ENCODE measurements around the gene RAD51B.
A peak's percentile ranks its signal among the peaks of the same experiment; 100 is the strongest.

Gene RAD51B

DNA sequence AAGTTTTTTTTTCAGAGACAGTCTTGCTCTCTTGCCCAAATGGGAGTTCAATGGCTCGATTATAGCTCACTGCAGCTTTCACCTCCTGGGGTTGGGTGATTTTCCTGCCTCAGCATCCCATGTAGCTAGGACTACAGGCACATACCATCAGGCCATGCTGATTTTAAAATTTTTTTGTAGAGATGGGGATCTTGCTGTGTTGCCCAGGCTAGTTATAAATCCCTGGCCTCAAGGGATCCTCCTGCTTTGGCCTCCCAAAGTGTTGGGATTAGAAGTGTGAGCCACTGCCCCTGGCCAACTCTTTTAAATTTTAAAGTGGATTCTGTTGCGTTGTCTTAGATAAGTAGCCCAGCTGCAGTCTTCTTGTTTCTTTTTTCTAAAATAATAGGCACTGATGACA, 115.8 kb downstream of the RAD51B start:
- no peak for DNase-seq (ENCODE audit: low spot score)
- TF ChIP-seq, protein P1, sequence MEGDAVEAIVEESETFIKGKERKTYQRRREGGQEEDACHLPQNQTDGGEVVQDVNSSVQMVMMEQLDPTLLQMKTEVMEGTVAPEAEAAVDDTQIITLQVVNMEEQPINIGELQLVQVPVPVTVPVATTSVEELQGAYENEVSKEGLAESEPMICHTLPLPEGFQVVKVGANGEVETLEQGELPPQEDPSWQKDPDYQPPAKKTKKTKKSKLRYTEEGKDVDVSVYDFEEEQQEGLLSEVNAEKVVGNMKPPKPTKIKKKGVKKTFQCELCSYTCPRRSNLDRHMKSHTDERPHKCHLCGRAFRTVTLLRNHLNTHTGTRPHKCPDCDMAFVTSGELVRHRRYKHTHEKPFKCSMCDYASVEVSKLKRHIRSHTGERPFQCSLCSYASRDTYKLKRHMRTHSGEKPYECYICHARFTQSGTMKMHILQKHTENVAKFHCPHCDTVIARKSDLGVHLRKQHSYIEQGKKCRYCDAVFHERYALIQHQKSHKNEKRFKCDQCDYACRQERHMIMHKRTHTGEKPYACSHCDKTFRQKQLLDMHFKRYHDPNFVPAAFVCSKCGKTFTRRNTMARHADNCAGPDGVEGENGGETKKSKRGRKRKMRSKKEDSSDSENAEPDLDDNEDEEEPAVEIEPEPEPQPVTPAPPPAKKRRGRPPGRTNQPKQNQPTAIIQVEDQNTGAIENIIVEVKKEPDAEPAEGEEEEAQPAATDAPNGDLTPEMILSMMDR (IDR thresholded peaks at IDR 0.05; ENCODE audit: extremely low read depth, missing control alignments) = no peak

GRCh38 chr14:67938071-67938470, 118.5 kb downstream of the RAD51B start:
- DNase-seq (ENCODE audit: low spot score) = no peak
- TF ChIP-seq, protein P1 (IDR thresholded peaks at IDR 0.05; ENCODE audit: extremely low read depth, missing control alignments) = no peak

GRCh38 chr14:67940486-67941455, 121.2 kb downstream of the RAD51B start:
- DNase-seq (ENCODE audit: low spot score) = no peak

GRCh38 chr14:67941456-67942018, 122.0 kb downstream of the RAD51B start:
- DNase-seq (ENCODE audit: low spot score) = no peak

More at GRCh38 chr14:67940486-67941455, 121.2 kb downstream of the RAD51B start:
- TF ChIP-seq, protein P1 (IDR thresholded peaks at IDR 0.05; ENCODE audit: extremely low read depth, missing control alignments) = no peak

GRCh38 chr14:67942080-67942710, 122.6 kb downstream of the RAD51B start:
- DNase-seq (ENCODE audit: low spot score) = no peak
- TF ChIP-seq, protein P1 (IDR thresholded peaks at IDR 0.05; ENCODE audit: extremely low read depth, missing control alignments) = no peak

More at GRCh38 chr14:67941456-67942018, 122.0 kb downstream of the RAD51B start:
- TF ChIP-seq, protein P1 (IDR thresholded peaks at IDR 0.05; ENCODE audit: extremely low read depth, missing control alignments) = no peak

DNA sequence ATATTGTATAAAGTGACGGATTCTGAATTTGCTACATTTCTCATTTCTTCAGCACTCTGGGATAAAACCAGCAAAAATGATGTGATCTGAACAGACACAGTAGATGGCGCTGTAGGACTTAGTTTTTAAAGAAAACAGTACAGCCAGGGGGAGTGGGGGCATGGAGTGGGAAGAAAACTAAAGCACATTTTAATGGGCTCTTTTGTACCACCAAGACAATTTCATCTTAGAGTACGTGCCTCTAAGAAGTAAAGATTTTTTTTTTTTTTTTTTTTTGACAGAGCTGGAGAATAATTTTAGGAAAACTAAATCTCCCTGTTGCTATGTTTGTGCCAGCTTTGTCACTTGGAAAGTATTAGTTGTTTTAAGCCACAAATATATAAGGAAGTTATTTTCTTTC, 124.4 kb downstream of the RAD51B start:
- DNase-seq (ENCODE audit: low spot score) = peak; percentile 39
- TF ChIP-seq, protein P1 (IDR thresholded peaks at IDR 0.05; ENCODE audit: extremely low read depth, missing control alignments) = peak; percentile 58

DNA sequence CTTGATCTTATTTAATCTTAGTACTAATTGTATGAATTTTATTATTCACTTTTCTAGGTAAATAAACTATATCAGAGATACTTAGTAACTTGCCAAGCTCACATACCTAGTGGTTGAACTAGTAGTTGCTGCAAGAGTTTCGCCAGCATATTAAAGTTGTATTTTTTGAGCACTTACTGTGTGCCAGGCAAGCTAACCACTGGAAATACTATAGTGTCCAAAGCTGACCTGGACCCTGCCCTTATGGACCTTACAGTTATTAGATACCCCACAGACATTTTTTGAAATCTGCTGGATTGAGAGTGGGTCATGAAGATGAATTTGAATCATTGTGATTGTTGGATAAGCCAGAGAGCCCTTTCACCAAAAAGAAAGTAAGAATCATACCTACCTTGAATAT, 125.0 kb downstream of the RAD51B start:
- DNase-seq (ENCODE audit: low spot score) = no peak

More for the DNA sequence above, 125.0 kb downstream of the RAD51B start:
- TF ChIP-seq, protein P1 (IDR thresholded peaks at IDR 0.05; ENCODE audit: extremely low read depth, missing control alignments) = no peak

All from GM20000 (cell line).